Esophagus muscularis mucosa (tissue), 4 donors: ENCODE results near the gene KRTAP9-8. TPM values are rescaled to one million over a fixed set of nuclear protein-coding genes. Genes with fewer than 3 reads are reported as not detected.
"Not testable (repeated sequence)": the region's sequence is repeated elsewhere in the genome, so short reads cannot be mapped to it uniquely, and the experiment has no call there.

Experiments used
- DNase-seq: peaks from one replicate; pipeline ENCODE4 v3.0.0-alpha.2; 2017; ENCODE audit errors: extremely low spot score
- H3K27ac ChIP-seq, 4 donors: fragments of 200-600 bp; sonication (generic); replicated peaks in 1 of 4; 1 replicate in 3 of 4; 2 replicates in 1 of 4; pipeline ENCODE4 v1.5.1; 2016 to 2019; ENCODE audit warnings: mild to moderate bottlenecking in 1 of 4
- H3K27me3 ChIP-seq, 4 donors: fragments of 200-600 bp; sonication (generic); one replicate each; pipeline versions ENCODE4 v1.5.1 to v1.6.0; 2016 to 2019
- H3K36me3 ChIP-seq, 4 donors: fragments of 200-600 bp; sonication (generic); one replicate each; pipeline ENCODE4 v1.5.1; 2016 to 2019
- H3K4me1 ChIP-seq, 4 donors: fragments of 200-600 bp; sonication (generic); one replicate each; pipeline ENCODE4 v1.5.1; 2016 to 2019
- H3K4me3 ChIP-seq, 4 donors: fragments of 200-600 bp; sonication (generic); 1 replicate in 2 of 4; 2 replicates in 2 of 4; pipeline ENCODE4 v1.5.1; 2016 to 2019; ENCODE audit warnings: mild to moderate bottlenecking in 4 of 4, moderate library complexity in 1 of 4
- H3K9me3 ChIP-seq, 4 donors: fragments of 200-600 bp; sonication (generic); 1 replicate in 3 of 4; 2 replicates in 1 of 4; pipeline ENCODE4 v1.5.1; 2016 to 2019
- CTCF ChIP-seq, 3 experiments: fragments of 200-600 bp in 2 of 3; fragments of 450-650 bp in 1 of 3; sonication (generic) in 2 of 3; IDR thresholded peaks; one replicate each; pipeline ENCODE4 v1.5.1; 2017 to 2019; ENCODE audit warnings: antibody characterized with exemption in 3 of 3, mild to moderate bottlenecking in 2 of 3, moderate library complexity in 1 of 3
- EP300 ChIP-seq: sonication (generic); formaldehyde crosslinking; IDR thresholded peaks from one replicate; pipeline ENCODE4 v1.6.1; 2017; ENCODE audit warnings: antibody characterized with exemption
- POLR2A ChIP-seq: fragments of 450-650 bp; IDR thresholded peaks from one replicate; pipeline ENCODE4 v1.6.1; 2017; ENCODE audit warnings: antibody characterized with exemption, moderate library complexity, mild to moderate bottlenecking, low read depth
- POLR2AphosphoS5 ChIP-seq, 2 donors: sonication (generic); formaldehyde crosslinking; IDR thresholded peaks; one replicate each; pipeline ENCODE4 v1.6.1; 2017; ENCODE audit warnings: antibody characterized with exemption in 2 of 2
- WGBS: methylation state at CpG from one replicate; pipeline ENCODE4 v1.1.5; 2018; 5-methylcytosine and 5-hydroxymethylcytosine counted together
- intact Hi-C: fragments of 100-400 bp; cut with DNase I; formaldehyde crosslinking; loops from one replicate; pipeline ENCODE4 v1.15.1; 2023
- total RNA-seq, 4 donors: library from RNA; depleted of rRNA; stranded (reverse); fragments of >200 nt; gene quantifications; one replicate each; pipeline versions ENCODE4 v1.1.0 to v1.2.1, GENCODE V29; 2016

The KRTAP9-8 gene
- total RNA-seq, 4 donors from 2014 or later, result not detected

GRCh38 chr17:41263212-41263611 lies 25.4 kb downstream of the KRTAP9-8 start:
- no peaks in the 10 kb centered on the region for H3K9me3 ChIP-seq
- WGBS, result 96% methylated on average over 2 of the region's 2 CpGs
- no peak overlapping the region for H3K27ac ChIP-seq
- TF ChIP-seq EP300, result no peak
- TF ChIP-seq CTCF (IDR thresholded peaks at IDR 0.05), result no peak
- TF ChIP-seq POLR2AphosphoS5 (IDR thresholded peaks at IDR 0.05), result no peak
- no peak for TF ChIP-seq POLR2A
- H3K36me3 ChIP-seq, result no peaks in the 10 kb centered on the region
- H3K27me3 ChIP-seq, result peaks cover 0 to 6% (median 0%) of the 10 kb centered on the region in 4 donors
- no peak overlapping the region for H3K4me3 ChIP-seq
- no peak for DNase-seq
- intact Hi-C loops, result no loop called here
- H3K4me1 ChIP-seq, result no peaks in the 10 kb centered on the region

- Histone ChIP-seq H3K9me3 (no peaks in the 10 kb centered on the region), H3K4me3 (no peak overlapping the region), H3K4me1 (no peaks in the 10 kb centered on the region), H3K27ac (no peak overlapping the region), H3K27me3 (peaks cover 0 to 6% (median 0%) of the 10 kb centered on the region in 4 donors), H3K36me3 (no peaks in the 10 kb centered on the region)
- intact Hi-C loops, result no loop called here
- TF ChIP-seq POLR2A (no peak), EP300 (no peak), CTCF (IDR thresholded peaks at IDR 0.05) (no peak), POLR2AphosphoS5 (IDR thresholded peaks at IDR 0.05) (no peak)
- WGBS, result 100% methylated on average over 3 of the region's 3 CpGs
- no peak for DNase-seq
Measured at GRCh38 chr17:41264599-41264998, 26.8 kb downstream of the KRTAP9-8 start.

- no peak within 1 kb of the TSS for H3K27ac ChIP-seq
Measured at GRCh38 chr17:41265078-41265477, 27.3 kb downstream of the KRTAP9-8 start, which contains the start of gene KRTAP9-6. Gene KRTAP9-6 (plus strand): TSS chr17:41265378. CDS start chr17:41265378, 0 bp downstream.

DNA sequence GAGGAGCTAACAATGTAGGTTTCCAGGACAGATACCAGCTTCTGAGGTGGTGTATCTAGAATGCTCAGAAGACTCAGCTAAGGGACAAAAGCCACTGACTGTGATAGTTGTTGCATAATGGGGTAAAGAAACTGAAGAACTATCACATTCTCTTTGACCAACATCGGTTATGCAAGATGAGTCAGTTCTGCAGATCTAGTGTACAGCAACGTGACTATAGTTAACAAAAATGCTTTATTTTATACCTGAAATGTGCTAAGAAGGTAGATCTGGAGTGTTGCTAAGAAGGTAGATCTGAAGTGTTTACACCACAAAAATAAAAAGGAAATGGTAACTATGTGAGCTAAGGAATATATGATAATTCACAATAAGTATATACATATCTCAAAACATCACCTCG lies 29.9 kb downstream of the KRTAP9-8 start:
- no peak overlapping the region for H3K27ac ChIP-seq
- intact Hi-C loops, result no loop called here
- TF ChIP-seq POLR2A, result no peak
- TF ChIP-seq CTCF (IDR thresholded peaks at IDR 0.05), result no peak
- no peak for TF ChIP-seq POLR2AphosphoS5 (IDR thresholded peaks at IDR 0.05)
- no peak for TF ChIP-seq EP300
- 72% methylated on average over 3 of the region's 3 CpGs for WGBS
- no peaks in the 10 kb centered on the region for H3K36me3 ChIP-seq
- no peak overlapping the region for H3K4me3 ChIP-seq
- no peaks in the 10 kb centered on the region for H3K4me1 ChIP-seq
- H3K9me3 ChIP-seq, result no peaks in the 10 kb centered on the region
- peaks cover 0 to 6% (median 0%) of the 10 kb centered on the region in 4 donors for H3K27me3 ChIP-seq
- no peak for DNase-seq

More at GRCh38 chr17:41265078-41265477, 27.3 kb downstream of the KRTAP9-8 start, which contains the start of gene KRTAP9-6:
- 33% methylated on average over 2 of the region's 2 CpGs for WGBS
- Histone ChIP-seq H3K4me3 (no peak within 1 kb of the TSS), H3K36me3 (no peaks in the 10 kb centered on the region), H3K4me1 (no peaks in the 10 kb centered on the region), H3K27me3 (peaks cover 0 to 6% (median 0%) of the 10 kb centered on the region in 4 donors), H3K9me3 (no peaks in the 10 kb centered on the region)
- TF ChIP-seq POLR2AphosphoS5 (IDR thresholded peaks at IDR 0.05) (no peak), EP300 (no peak), CTCF (IDR thresholded peaks at IDR 0.05) (no peak), POLR2A (no peak)
- no peak for DNase-seq
- intact Hi-C loops, result no loop called here

- H3K36me3 ChIP-seq, DNase-seq, H3K4me3 ChIP-seq, H3K9me3 ChIP-seq, H3K4me1 ChIP-seq, H3K27ac ChIP-seq, intact Hi-C loops, H3K27me3 ChIP-seq: not testable (repeated sequence)
- no CpG with 5 or more reads among the region's 1 CpG for WGBS
Measured at GRCh38 chr17:41271323-41271722, 33.5 kb downstream of the KRTAP9-8 start.
